ENCODE measurements around the gene BCLAF3. TPM values are rescaled to one million over a fixed set of nuclear protein-coding genes. Genes with fewer than 3 reads are reported as not detected.

Gene BCLAF3
- total and polyA plus RNA-seq, 8 donors, result 11.1 to 20.5 (median 16.9) TPM

DNA sequence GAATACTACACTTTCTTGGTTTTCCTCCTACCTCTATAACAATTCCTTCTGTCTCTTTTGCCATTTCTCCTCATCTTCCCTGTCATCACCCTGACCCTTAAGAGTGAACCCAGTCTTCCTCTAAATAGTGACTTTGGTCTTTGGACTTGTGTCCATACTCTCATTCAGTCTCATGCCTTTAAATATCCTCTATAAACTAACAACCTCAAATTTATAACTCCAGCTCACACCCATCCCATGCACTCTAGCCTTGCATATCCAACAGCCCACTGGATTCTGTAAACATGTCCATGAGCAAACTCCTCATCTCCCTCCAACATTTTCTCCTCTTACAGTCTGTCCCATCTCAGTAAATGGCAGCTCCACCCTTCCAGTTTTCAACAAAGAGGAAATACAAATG, 15.0 kb downstream of the BCLAF3 start:
- intact Hi-C loops (cut with DNase I), result no loop called here
- Histone ChIP-seq H3K4me3 (no peak overlapping the region), H3K9me3 (no peaks in the 10 kb centered on the region), H3K4me1 (no peaks in the 10 kb centered on the region), H3K27ac (no peak overlapping the region), H3K36me3 (no peaks in the 10 kb centered on the region), H3K27me3 (no peaks in the 10 kb centered on the region)
- ATAC-seq (no peak), DNase-seq (no peak)
- TF ChIP-seq, protein P1, sequence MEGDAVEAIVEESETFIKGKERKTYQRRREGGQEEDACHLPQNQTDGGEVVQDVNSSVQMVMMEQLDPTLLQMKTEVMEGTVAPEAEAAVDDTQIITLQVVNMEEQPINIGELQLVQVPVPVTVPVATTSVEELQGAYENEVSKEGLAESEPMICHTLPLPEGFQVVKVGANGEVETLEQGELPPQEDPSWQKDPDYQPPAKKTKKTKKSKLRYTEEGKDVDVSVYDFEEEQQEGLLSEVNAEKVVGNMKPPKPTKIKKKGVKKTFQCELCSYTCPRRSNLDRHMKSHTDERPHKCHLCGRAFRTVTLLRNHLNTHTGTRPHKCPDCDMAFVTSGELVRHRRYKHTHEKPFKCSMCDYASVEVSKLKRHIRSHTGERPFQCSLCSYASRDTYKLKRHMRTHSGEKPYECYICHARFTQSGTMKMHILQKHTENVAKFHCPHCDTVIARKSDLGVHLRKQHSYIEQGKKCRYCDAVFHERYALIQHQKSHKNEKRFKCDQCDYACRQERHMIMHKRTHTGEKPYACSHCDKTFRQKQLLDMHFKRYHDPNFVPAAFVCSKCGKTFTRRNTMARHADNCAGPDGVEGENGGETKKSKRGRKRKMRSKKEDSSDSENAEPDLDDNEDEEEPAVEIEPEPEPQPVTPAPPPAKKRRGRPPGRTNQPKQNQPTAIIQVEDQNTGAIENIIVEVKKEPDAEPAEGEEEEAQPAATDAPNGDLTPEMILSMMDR (IDR thresholded peaks at IDR 0.05), result no peak

DNA sequence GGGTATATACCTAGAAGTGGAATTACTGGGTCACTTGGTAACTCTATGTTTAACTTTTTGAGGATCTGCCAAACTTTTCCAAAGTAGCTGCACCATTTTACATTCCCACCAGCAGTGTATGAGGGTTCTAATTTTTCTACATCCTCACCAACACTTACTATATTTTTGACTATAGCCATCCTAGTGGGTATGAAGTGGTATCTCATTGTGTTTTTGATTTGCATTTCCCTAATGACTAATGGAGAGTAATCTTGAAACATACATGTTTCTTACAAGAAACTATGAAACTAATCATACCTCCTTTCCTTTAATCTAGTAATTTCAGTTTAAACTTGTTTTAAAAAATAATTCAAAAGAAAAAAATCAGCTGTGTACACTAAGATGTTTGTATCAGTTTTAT, 17.9 kb downstream of the BCLAF3 start:
- ATAC-seq (no peak), DNase-seq (no peak)
- Histone ChIP-seq H3K4me3 (no peak overlapping the region), H3K9me3 (no peaks in the 10 kb centered on the region), H3K27me3 (no peaks in the 10 kb centered on the region), H3K27ac (no peak overlapping the region), H3K36me3 (no peaks in the 10 kb centered on the region), H3K4me1 (no peaks in the 10 kb centered on the region)
- intact Hi-C loops (cut with DNase I), result no loop called here
- TF ChIP-seq, protein P1 (IDR thresholded peaks at IDR 0.05), result no peak

DNA sequence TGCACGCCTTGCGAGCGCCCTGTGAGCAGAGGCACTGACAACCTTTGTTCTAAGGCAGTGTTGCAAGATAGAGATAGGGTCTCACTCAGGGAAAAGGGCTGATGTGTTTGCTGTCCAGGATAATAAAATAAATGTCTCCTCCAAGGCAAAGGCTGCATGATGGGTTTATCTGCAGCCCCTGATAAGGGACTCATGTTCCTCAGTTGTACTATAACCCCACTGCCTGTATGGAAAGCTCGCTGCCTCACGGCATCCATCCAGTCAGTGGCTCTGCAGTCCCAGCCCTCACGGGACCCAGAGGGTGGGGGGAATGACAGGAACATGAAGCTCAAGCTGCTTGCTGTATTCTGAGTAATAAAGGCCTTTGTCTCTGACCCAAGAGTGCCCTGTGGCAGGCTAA, 22.6 kb downstream of the BCLAF3 start:
- H3K4me1 ChIP-seq, result no peaks in the 10 kb centered on the region
- H3K27me3 ChIP-seq, result no peaks in the 10 kb centered on the region
- no peak for DNase-seq
- no peak overlapping the region for H3K4me3 ChIP-seq
- ATAC-seq, result no peak
- H3K9me3 ChIP-seq, result no peaks in the 10 kb centered on the region
- TF ChIP-seq, protein P1 (IDR thresholded peaks at IDR 0.05), result no peak
- no peak overlapping the region for H3K27ac ChIP-seq
- intact Hi-C loops (cut with DNase I), result no loop called here
- H3K36me3 ChIP-seq, result peaks cover 0 to 15% of the 10 kb centered on the region in 2 donors

DNA sequence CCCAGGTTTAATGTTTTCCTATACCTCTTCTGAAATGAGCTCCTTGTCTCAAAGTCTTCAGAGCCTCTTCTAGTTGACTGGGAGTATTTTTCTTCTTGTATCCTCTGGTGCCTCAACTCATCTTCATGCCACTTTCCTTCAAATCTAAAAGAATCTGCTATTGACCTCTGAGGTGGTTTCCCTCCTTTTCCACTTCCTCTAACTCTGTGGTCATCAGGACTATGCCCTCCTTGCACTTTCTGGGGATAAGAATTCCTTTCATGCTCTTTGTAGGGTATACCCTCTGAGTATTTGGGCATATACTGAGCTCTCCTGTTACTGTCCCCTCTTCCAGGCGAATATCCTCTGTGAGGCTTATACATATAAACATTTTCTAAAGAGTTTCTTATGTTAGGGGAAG, 24.8 kb downstream of the BCLAF3 start:
- no peak overlapping the region for H3K27ac ChIP-seq
- intact Hi-C loops (cut with DNase I), result no loop called here
- no peaks in the 10 kb centered on the region for H3K27me3 ChIP-seq
- H3K36me3 ChIP-seq, result peaks cover 0 to 15% of the 10 kb centered on the region in 2 donors
- TF ChIP-seq, protein P1 (IDR thresholded peaks at IDR 0.05), result no peak
- no peak overlapping the region for H3K4me3 ChIP-seq
- no peak for ATAC-seq
- DNase-seq, result no peak
- no peaks in the 10 kb centered on the region for H3K9me3 ChIP-seq
- no peaks in the 10 kb centered on the region for H3K4me1 ChIP-seq

DNA sequence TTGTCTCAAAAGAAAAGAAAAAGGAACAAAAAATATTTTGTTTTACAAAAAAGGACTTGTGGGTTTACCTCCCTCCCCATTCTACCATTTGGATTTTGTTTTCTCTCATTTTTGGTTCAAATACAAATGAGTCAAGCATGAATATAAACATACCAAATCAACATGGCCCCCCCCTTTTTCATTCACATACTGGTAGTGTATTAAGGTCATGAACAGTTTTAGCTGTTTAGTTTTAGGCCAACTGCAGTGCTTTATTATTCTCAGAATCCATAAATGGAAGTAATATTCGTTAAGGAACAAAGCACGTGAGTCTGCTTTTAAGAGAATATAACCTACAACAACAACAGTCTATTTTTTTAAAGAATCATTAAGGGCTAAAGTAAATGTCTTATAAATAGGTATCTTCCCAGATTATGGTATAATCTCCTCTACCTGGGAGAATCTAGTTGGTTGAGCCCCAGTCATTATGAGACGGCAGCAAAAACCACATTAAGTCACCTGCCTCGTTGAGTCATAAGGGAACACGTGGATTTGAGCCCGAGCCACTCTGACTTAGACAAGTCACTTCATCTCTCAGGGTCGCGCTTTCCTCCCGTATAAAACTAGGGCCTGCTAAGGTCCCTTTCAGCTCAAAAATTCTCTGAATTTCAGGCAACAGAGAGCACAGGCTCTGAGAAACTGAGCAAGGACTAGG, 26.7 kb downstream of the BCLAF3 start:
- Histone ChIP-seq H3K9me3 (no peaks in the 10 kb centered on the region), H3K4me1 (no peaks in the 10 kb centered on the region), H3K4me3 (no peak overlapping the region), H3K27ac (no peak overlapping the region), H3K36me3 (peaks cover 0 to 15% of the 10 kb centered on the region in 2 donors), H3K27me3 (no peaks in the 10 kb centered on the region)
- TF ChIP-seq, protein P1 (IDR thresholded peaks at IDR 0.05), result no peak
- ATAC-seq (no peak), DNase-seq (no peak)
- intact Hi-C loops (cut with DNase I), result no loop called here

Measured in left lung (tissue), 10 donors.